Ovary (tissue), 9 donors: ENCODE measurements around the gene RGS16. TPM values are rescaled to one million over a fixed set of nuclear protein-coding genes. Genes with fewer than 3 reads are reported as not detected.

Experiments used
- DNase-seq, 5 donors: peaks; one replicate each; pipeline ENCODE4 v3.0.0-alpha.2; 2019 to 2020
- H3K27ac ChIP-seq, 2 donors: fragments of 200-600 bp; one replicate each; pipeline versions ENCODE4 v1.5.1 to v1.8.0; 2019 to 2022
- H3K27me3 ChIP-seq: fragments of 200-600 bp; one replicate; pipeline ENCODE4 v1.8.0; 2022
- H3K36me3 ChIP-seq: fragments of 200-600 bp; sonication (generic); one replicate; pipeline ENCODE4 v1.5.1; 2019
- H3K4me1 ChIP-seq: one replicate; pipeline ENCODE4 v1.8.1; 2013; ENCODE audit warnings: mild to moderate bottlenecking, moderate library complexity; ENCODE audit not compliant: insufficient read depth
- H3K4me3 ChIP-seq: fragments of 200-600 bp; sonication (generic); one replicate; pipeline ENCODE4 v1.5.1; 2017
- H3K9me3 ChIP-seq, 2 donors: fragments of 200-600 bp in 1 of 2; sonication (generic) in 1 of 2; one replicate each; pipeline versions ENCODE4 v1.5.1 to v1.8.1; 2013 to 2019; ENCODE audit warnings: mild to moderate bottlenecking in 1 of 2, moderate library complexity in 1 of 2
- CTCF ChIP-seq, 3 donors: fragments of 450-650 bp in 2 of 3; fragments of 200-600 bp in 1 of 3; IDR thresholded peaks; one replicate each; pipeline versions ENCODE4 v1.5.1 to v1.8.0; 2016 to 2022; ENCODE audit warnings: antibody characterized with exemption in 3 of 3, mild to moderate bottlenecking in 1 of 3
- EP300 ChIP-seq: sonication (generic); formaldehyde crosslinking; IDR thresholded peaks from one replicate; pipeline ENCODE4 v1.6.1; 2017; ENCODE audit warnings: antibody characterized with exemption
- POLR2A ChIP-seq: fragments of 450-650 bp; IDR thresholded peaks from one replicate; pipeline ENCODE4 v1.6.1; 2017; ENCODE audit warnings: antibody characterized with exemption, mild to moderate bottlenecking, moderate library complexity
- WGBS, 3 donors: extraction: QIAGEN DNeasy Blood & Tissue Kit in 1 of 3; methylation state at CpG; one replicate each; pipeline versions ENCODE4 v1.1.5 to v1.1.7; 2013 to 2017; 5-methylcytosine and 5-hydroxymethylcytosine counted together
- intact Hi-C, 4 donors: fragments of 100-400 bp; cut with DNase I; formaldehyde crosslinking; loops; one replicate each; pipeline versions ENCODE4 v1.11.0 to v1.15.1; 2022 to 2023
- polyA plus RNA-seq, 2 donors: library from polyadenylated mRNA; stranded (reverse); fragments of 200-250 nt in 1 of 2; fragments of 350-450 nt in 1 of 2; fragmentation: Illumina TruSeq in 1 of 2; extraction: RNeasy Lipid Tissue Mini Kit (QIAGEN cat#74804) in 1 of 2; gene quantifications; one replicate each; pipeline ENCODE4 v1.2.3, GENCODE V29; 2013 to 2014
- total RNA-seq, 7 donors: library from RNA; depleted of rRNA in 2 of 7; stranded (reverse); fragments of >200 nt in 2 of 7; fragmentation: NEBNext Ultra II Directional in 3 of 7; extraction: Animal tissue kit (Norgen Biotek cat#: 25700) in 3 of 7; gene quantifications; one replicate each; pipeline versions ENCODE4 v1.1.0 to v1.2.4, GENCODE V29; 2016 to 2023
- donor health status: DM: no; HTN: no; CAD: no; lungs with moderate emphysema.
- donor health status: DM: no; HTN: no; CAD: no.
- donor health status: Bipolar disorder and iron deficiency.
- donor health status: DM: yes; HTN: yes; CAD: no.
- donor health status: DM: no; HTN: no; CAD: no.
- donor health status: DM: yes; HTN: yes; CAD: no.

The RGS16 gene
- total and polyA plus RNA-seq, 9 donors, result 1.1 to 7.4 (median 3.3) TPM

- Histone ChIP-seq H3K36me3 (no peaks in the 10 kb centered on the region), H3K4me3 (no peak overlapping the region), H3K9me3 (no peaks in the 10 kb centered on the region), H3K27me3 (no peaks in the 10 kb centered on the region), H3K4me1 (no peaks in the 10 kb centered on the region), H3K27ac (no peak overlapping the region)
- TF ChIP-seq CTCF (IDR thresholded peaks at IDR 0.05) (no peak), EP300 (no peak)
- WGBS, 3 donors, result 54 to 61% (median 58%) methylated on average over 7 of the region's 7 CpGs
- intact Hi-C loops, result no loop called here
- DNase-seq, result no peak
Measured at GRCh38 chr1:182560392-182560984, 43.7 kb downstream of the RGS16 start.

- H3K4me1 ChIP-seq, result no peaks in the 10 kb centered on the region
- TF ChIP-seq EP300, result no peak
- TF ChIP-seq POLR2A, result no peak
- no peak for TF ChIP-seq CTCF (IDR thresholded peaks at IDR 0.05)
- intact Hi-C loops, result no loop called here
- no peak overlapping the region for H3K4me3 ChIP-seq
- H3K27ac ChIP-seq, result no peak overlapping the region
- H3K27me3 ChIP-seq, result no peaks in the 10 kb centered on the region
- H3K9me3 ChIP-seq, result no peaks in the 10 kb centered on the region
- no peaks in the 10 kb centered on the region for H3K36me3 ChIP-seq
- no peak for DNase-seq
Measured at GRCh38 chr1:182556279-182556678, 47.9 kb downstream of the RGS16 start.

- Histone ChIP-seq H3K27me3 (no peaks in the 10 kb centered on the region), H3K27ac (no peak overlapping the region), H3K36me3 (no peaks in the 10 kb centered on the region), H3K4me1 (no peaks in the 10 kb centered on the region), H3K4me3 (no peak overlapping the region), H3K9me3 (no peaks in the 10 kb centered on the region)
- WGBS, 3 donors, result 78 to 96% (median 87%) methylated on average over 1 of the region's 1 CpG
- intact Hi-C loops, result no loop called here
- TF ChIP-seq POLR2A (no peak), EP300 (no peak), CTCF (IDR thresholded peaks at IDR 0.05) (no peak)
- no peak for DNase-seq
Measured at GRCh38 chr1:182555493-182555892, 48.7 kb downstream of the RGS16 start.

GRCh38 chr1:182552527-182552926 is 51.7 kb downstream of the RGS16 start:
- no peaks in the 10 kb centered on the region for H3K9me3 ChIP-seq
- H3K27ac ChIP-seq, result no peak overlapping the region
- H3K4me1 ChIP-seq, result no peaks in the 10 kb centered on the region
- H3K4me3 ChIP-seq, result no peak overlapping the region
- intact Hi-C loops, result no loop called here
- H3K36me3 ChIP-seq, result no peaks in the 10 kb centered on the region
- TF ChIP-seq EP300, result no peak
- no peak for TF ChIP-seq CTCF (IDR thresholded peaks at IDR 0.05)
- TF ChIP-seq POLR2A, result no peak
- WGBS, 3 donors, result 75 to 79% (median 76%) methylated on average over 2 of the region's 2 CpGs
- no peaks in the 10 kb centered on the region for H3K27me3 ChIP-seq
- no peak for DNase-seq
